ENCODE results near the gene JUNB. TPM values are rescaled to one million over a fixed set of nuclear protein-coding genes. Genes with fewer than 3 reads are reported as not detected.

Gene JUNB
- total and polyA plus RNA-seq, 2 of the 4 experiments (the other 2 are of a cell fraction), result 20.8 to 109 TPM

DNA sequence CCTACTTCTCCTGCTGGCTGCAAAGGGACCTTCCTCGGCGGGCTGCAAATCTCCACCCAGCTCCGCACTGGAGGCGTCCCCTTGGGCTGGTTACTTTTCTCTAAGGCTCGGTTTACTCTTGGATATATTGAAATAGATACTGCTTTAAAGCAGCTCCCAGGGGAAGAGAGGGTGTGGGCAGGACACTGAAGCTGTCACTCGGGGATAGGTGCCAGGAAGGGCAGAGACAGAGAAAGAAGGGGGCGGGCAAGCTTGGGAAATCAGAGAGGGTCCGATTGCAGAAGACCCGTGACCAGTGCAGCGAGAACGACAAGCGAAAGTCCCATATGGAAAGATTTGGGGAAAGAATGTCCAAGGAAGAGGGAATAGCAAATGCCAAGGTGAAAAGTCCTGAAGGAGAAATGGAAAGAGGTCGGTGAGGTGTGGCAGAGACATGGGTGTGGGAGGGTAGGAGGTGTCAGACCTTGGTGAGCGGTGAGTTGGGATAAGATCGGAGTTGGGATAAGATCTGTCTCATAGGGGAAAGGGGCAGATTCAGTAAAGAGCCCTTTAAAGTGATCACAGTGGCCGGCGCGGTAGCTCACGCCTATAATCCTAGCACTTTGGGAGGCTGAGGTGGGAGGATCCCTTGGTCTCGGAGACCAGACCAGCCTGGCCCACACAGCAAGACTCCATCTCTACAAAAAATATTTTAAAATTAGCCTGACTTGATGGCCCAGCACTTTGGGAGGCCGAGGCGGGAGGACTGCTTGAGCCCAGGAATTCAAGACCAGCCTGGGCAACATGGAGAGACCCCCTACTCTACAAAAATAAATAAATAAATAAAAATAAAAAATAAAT lies 11.2 kb downstream of the JUNB start (continued):
- TF ChIP-seq MXI1 (IDR thresholded peaks at IDR 0.05; ENCODE audit: borderline replicate concordance, low read depth, low read length) (no peak), MAZ (IDR thresholded peaks at IDR 0.05; ENCODE audit: borderline replicate concordance, low read depth, low read length) (no peak)

DNA sequence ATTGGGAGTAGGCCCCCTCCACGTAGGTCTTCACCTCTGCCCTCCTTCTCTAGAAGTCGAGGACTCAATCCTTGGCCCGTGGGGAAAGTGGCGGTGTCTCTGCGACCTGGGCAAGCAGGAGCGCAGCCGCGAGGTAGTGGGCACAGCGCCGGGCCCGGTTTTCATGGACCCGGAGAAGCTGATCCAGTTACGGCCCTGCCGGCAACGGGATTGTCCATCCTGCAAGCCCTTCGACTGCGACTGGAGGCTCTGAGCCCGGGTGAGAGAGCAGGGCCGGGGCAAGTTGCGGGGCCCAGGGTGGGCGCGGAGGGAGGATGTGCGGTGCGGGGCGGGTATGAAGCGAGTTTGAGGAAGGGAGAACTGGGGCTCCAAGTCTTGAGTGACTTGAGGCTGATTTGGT lies 12.8 kb downstream of the JUNB start:
- in situ Hi-C loops (cut with MboI; ENCODE audit: low sequenced_read_pairs), result loop anchor here (5.0 kb wide), 1 partner anchor 37 kb away; no protein-coding TSS in a partner anchor
- Histone ChIP-seq H3K9me1 (ENCODE audit: insufficient read depth, low read length) (peaks cover 9% of the 10 kb centered on the region), H3K4me3 (ENCODE audit: insufficient read depth, low read depth, low read length) (no peak overlapping the region)

More for the DNA sequence above, 12.8 kb downstream of the JUNB start:
- no peak overlapping the region for H2BK5ac ChIP-seq (ENCODE audit: low read depth, low read length, poor library complexity, severe bottlenecking)
- ATAC-seq (ENCODE audit: low read depth) (no peak), DNase-seq (no peak)
- no peak overlapping the region for H2AK9ac ChIP-seq (replicated peaks; ENCODE audit: low read depth, low read length, poor library complexity)
- no peak overlapping the region for H3K27ac ChIP-seq (ENCODE audit: insufficient read depth, low read length)
- peaks cover 12 to 32% of the 10 kb centered on the region in 2 experiments; a peak in 3 of 4 replicates for H3K79me1 ChIP-seq (ENCODE audit: low read depth in 1 of 2, low read length in 2 of 2)
- H2BK15ac ChIP-seq (ENCODE audit: low read depth, low read length), result no peak overlapping the region
- no peak overlapping the region for H3K9ac ChIP-seq (ENCODE audit: low read depth, low read length)
- H3K18ac ChIP-seq (ENCODE audit: low read depth, low read length), result no peak overlapping the region
- no peaks in the 10 kb centered on the region for H3K27me3 ChIP-seq (ENCODE audit: control insufficient read depth, insufficient read depth, low read length)
- no peak overlapping the region for H4K5ac ChIP-seq (ENCODE audit: low read depth, low read length)
- H3K14ac ChIP-seq (replicated peaks; ENCODE audit: low read depth, low read length), result no peak overlapping the region
- POLR2A ChIA-PET (ENCODE audit: unreplicated experiment), result no interaction called here
- no peak overlapping the region for H3K23ac ChIP-seq (ENCODE audit: low read depth, low read length)
- no peaks in the 10 kb centered on the region for H3K9me3 ChIP-seq (ENCODE audit: control insufficient read depth, insufficient read depth, low read length)
- H3K4me2 ChIP-seq (ENCODE audit: low read depth, low read length), result no peak overlapping the region
- H4K20me1 ChIP-seq (ENCODE audit: insufficient read depth, low read length), result no peaks in the 10 kb centered on the region
- TF ChIP-seq, protein P1, sequence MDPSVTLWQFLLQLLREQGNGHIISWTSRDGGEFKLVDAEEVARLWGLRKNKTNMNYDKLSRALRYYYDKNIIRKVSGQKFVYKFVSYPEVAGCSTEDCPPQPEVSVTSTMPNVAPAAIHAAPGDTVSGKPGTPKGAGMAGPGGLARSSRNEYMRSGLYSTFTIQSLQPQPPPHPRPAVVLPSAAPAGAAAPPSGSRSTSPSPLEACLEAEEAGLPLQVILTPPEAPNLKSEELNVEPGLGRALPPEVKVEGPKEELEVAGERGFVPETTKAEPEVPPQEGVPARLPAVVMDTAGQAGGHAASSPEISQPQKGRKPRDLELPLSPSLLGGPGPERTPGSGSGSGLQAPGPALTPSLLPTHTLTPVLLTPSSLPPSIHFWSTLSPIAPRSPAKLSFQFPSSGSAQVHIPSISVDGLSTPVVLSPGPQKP (IDR thresholded peaks at IDR 0.05; ENCODE audit: borderline replicate concordance, low read depth, low read length), result no peak
- TF ChIP-seq BHLHE40 (IDR thresholded peaks at IDR 0.05; ENCODE audit: low read depth, low read length) (no peak), RAD21 (IDR thresholded peaks at IDR 0.05; ENCODE audit: low read length) (no peak), FOS (IDR thresholded peaks at IDR 0.05; ENCODE audit: low read depth, low read length) (no peak), POLR2A (IDR thresholded peaks at IDR 0.05; ENCODE audit: low read depth, low read length) (no peak), MAZ (IDR thresholded peaks at IDR 0.05; ENCODE audit: borderline replicate concordance, low read depth, low read length) (no peak), SMC3 (IDR thresholded peaks at IDR 0.05; ENCODE audit: low read depth, low read length) (no peak), RFX5 (IDR thresholded peaks at IDR 0.05; ENCODE audit: low read depth, low read length) (no peak)
- H4K8ac ChIP-seq (ENCODE audit: low read depth in 2 of 2, low read length in 2 of 2), result no peak overlapping the region
- H4K91ac ChIP-seq (ENCODE audit: insufficient read depth, low read depth, low read length), result no peak overlapping the region
- no peak overlapping the region for H3K56ac ChIP-seq (ENCODE audit: extremely low read depth, insufficient read depth, low read length)
- no peak overlapping the region for H2AFZ ChIP-seq (replicated peaks; ENCODE audit: low read length, poor library complexity)
- no peak overlapping the region for H2BK20ac ChIP-seq (ENCODE audit: low read depth, low read length)
- peaks cover 9% of the 10 kb centered on the region for H3K4me1 ChIP-seq (ENCODE audit: control insufficient read depth, insufficient read depth, low read length)
- BruUV-seq (replicated peaks), result no TSS peak
- H3K4ac ChIP-seq (ENCODE audit: low read depth, low read length), result no peak overlapping the region
- peaks cover 9% of the 10 kb centered on the region for H3K36me3 ChIP-seq (ENCODE audit: control insufficient read depth, insufficient read depth, low read length)
- WGBS, 2 experiments (ENCODE audit: extremely low coverage in 2 of 2, insufficient read length in 1 of 2), result 94% methylated on average over 22 of the region's 26 CpGs; no CpG with 5 or more reads in 1 of the 2 experiments
- dilution Hi-C loops (cut with HindIII; ENCODE audit: low sequenced_read_pairs, unreplicated experiment), result no loop called here
- intact Hi-C loops (cut with micrococcal nuclease), result no loop called here
- CTCF ChIA-PET, result interaction anchor here (1.6 kb wide), 1 partner anchor 38 kb away, joined by 5 read pairs; no protein-coding TSS in a partner anchor
- H2AK5ac ChIP-seq (ENCODE audit: low read depth, low read length), result no peak overlapping the region
- H2BK120ac ChIP-seq (ENCODE audit: low read depth, low read length), result no peak overlapping the region

Data from IMR-90 (cell line).